Dendritic cell treated with granulocyte-macrophage colony-stimulating factor and Interleukin-4, amounts not matched to agents 40 ng/mL and 50 ng/mL, for 4 days (primary cell): Measurements from ENCODE around the gene SHH.

ENCODE experiments used
- H3K27ac Mint-ChIP-seq: one replicate; pipeline ENCODE4 v1.8.0; 2022; ENCODE audit warnings: mild to moderate bottlenecking, mixed read lengths
- H3K27me3 Mint-ChIP-seq: one replicate; pipeline ENCODE4 v1.8.0; 2022; ENCODE audit warnings: mild to moderate bottlenecking, mixed read lengths
- H3K36me3 Mint-ChIP-seq: one replicate; pipeline ENCODE4 v1.8.0; 2022; ENCODE audit warnings: low read depth, mixed read lengths
- H3K4me1 Mint-ChIP-seq: one replicate; pipeline ENCODE4 v1.8.0; 2022; ENCODE audit warnings: low read depth, mixed read lengths
- H3K4me3 Mint-ChIP-seq: one replicate; pipeline ENCODE4 v1.8.0; 2022; ENCODE audit warnings: mild to moderate bottlenecking, moderate library complexity, mixed read lengths
- H3K9me3 Mint-ChIP-seq: one replicate; pipeline ENCODE4 v1.8.0; 2022; ENCODE audit warnings: mixed read lengths
- intact Hi-C: fragments of 100-400 bp; cut with micrococcal nuclease; formaldehyde crosslinking; loops from one replicate; pipeline ENCODE4 v1.15.0; 2022

SHH gene

GRCh38 chr7:155802291-155802690, 10.0 kb downstream of the SHH start:
- Mint-ChIP-seq H3K4me1 (peaks cover 24% of the 10 kb centered on the region), H3K27me3 (peaks cover 85% of the 10 kb centered on the region), H3K4me3 (no peak overlapping the region), H3K9me3 (no peaks in the 10 kb centered on the region), H3K27ac (no peak overlapping the region), H3K36me3 (no peaks in the 10 kb centered on the region)
- intact Hi-C loops: no loop called here

- Mint-ChIP-seq H3K4me3 (no peak overlapping the region), H3K36me3 (no peaks in the 10 kb centered on the region), H3K9me3 (no peaks in the 10 kb centered on the region), H3K27me3 (peaks cover 80% of the 10 kb centered on the region), H3K27ac (no peak overlapping the region), H3K4me1 (peaks cover 24% of the 10 kb centered on the region)
- intact Hi-C loops: no loop called here
These were observed 11.5 kb downstream of the SHH start for GRCh38 chr7:155800741-155801267.

GRCh38 chr7:155800301-155800700, 12.0 kb downstream of the SHH start:
- intact Hi-C loops: no loop called here
- H3K9me3 Mint-ChIP-seq: no peaks in the 10 kb centered on the region
- H3K27me3 Mint-ChIP-seq: peaks cover 81% of the 10 kb centered on the region
- H3K36me3 Mint-ChIP-seq: no peaks in the 10 kb centered on the region
- H3K4me3 Mint-ChIP-seq: no peak overlapping the region
- H3K4me1 Mint-ChIP-seq: peaks cover 24% of the 10 kb centered on the region
- no peak overlapping the region for H3K27ac Mint-ChIP-seq

DNA sequence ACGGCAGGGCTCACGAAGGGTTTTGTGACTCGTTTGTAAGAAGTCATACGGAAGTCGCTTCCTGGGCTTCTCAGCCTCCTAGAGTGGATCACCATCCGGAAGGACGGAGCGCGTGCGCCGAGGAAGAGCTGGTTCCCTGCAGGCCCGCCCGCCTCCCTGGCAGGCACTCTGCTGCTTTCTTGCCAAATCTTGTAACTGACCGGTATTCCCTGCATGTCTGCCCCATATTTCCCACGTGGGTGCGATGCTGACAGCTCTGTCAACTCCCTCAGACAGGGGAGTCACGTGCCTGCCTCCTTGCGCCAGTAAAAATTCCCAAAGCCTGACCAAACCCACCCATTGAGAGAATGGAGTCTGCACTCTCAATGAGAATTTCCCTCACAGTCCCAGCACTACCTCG, 12.7 kb downstream of the SHH start:
- peaks cover 77% of the 10 kb centered on the region for H3K27me3 Mint-ChIP-seq
- H3K4me1 Mint-ChIP-seq: peaks cover 20% of the 10 kb centered on the region
- H3K36me3 Mint-ChIP-seq: no peaks in the 10 kb centered on the region
- intact Hi-C loops: loop anchor here (2.0 kb wide), 1 partner anchor 1017 kb away; no protein-coding TSS in a partner anchor
- H3K9me3 Mint-ChIP-seq: no peaks in the 10 kb centered on the region
- H3K27ac Mint-ChIP-seq: no peak overlapping the region
- no peak overlapping the region for H3K4me3 Mint-ChIP-seq

- H3K9me3 Mint-ChIP-seq: no peaks in the 10 kb centered on the region
- peaks cover 76% of the 10 kb centered on the region for H3K27me3 Mint-ChIP-seq
- no peak overlapping the region for H3K4me3 Mint-ChIP-seq
- H3K36me3 Mint-ChIP-seq: no peaks in the 10 kb centered on the region
- intact Hi-C loops: loop anchor here (2.0 kb wide), 1 partner anchor 1018 kb away; no protein-coding TSS in a partner anchor
- H3K27ac Mint-ChIP-seq: no peak overlapping the region
- H3K4me1 Mint-ChIP-seq: peaks cover 16% of the 10 kb centered on the region
These were observed 13.4 kb downstream of the SHH start for GRCh38 chr7:155798673-155799439.

- Mint-ChIP-seq H3K4me1 (peaks cover 9% of the 10 kb centered on the region), H3K27ac (no peak overlapping the region), H3K9me3 (no peaks in the 10 kb centered on the region), H3K4me3 (no peak overlapping the region), H3K36me3 (no peaks in the 10 kb centered on the region), H3K27me3 (peaks cover 67% of the 10 kb centered on the region)
- intact Hi-C loops: loop anchor here (2.0 kb wide), 1 partner anchor 1019 kb away; no protein-coding TSS in a partner anchor
These were observed 14.7 kb downstream of the SHH start for GRCh38 chr7:155797262-155798250.

DNA sequence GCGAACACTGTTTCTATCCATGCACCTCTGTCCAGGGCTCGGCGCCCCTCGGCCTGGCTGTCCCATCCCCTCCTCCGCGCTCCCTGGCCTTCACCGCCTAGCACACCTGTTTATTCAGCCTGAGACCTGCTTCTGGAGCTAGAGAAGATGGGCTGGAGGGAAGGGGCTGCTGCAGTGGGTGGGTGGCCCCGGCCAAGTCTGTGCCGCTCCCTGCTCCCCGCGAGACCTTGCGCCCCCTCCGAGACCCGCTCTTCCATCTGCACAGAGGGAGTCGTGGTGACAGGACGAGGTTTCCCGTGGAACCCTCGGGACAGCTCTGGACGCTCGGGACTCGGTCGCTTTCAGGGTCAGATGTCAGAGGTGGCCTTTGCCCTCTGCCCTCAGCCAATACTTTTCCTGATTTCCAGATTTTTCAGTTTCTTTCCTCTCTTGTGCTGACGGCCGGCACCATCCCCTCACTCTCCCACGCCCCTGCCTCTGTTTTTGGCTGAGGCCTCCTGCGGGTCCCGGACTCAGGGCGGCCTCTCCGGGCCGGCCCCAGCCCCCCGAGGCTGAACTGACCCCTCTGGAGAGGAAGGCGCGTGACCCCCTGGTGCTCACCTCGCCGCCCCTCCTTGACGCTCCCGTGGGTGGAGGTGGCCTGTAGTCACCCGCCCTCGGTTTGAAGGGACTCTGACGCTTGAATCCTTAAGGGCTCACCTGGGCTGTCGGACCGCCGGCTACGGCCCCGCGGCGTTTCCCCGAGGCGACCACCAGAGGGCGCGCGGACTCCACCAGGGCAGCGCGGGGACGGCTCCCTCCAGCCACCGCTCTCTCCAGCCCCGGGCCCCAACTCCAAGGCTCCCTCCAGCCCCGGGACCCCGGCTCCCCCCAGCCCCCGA, 15.6 kb downstream of the SHH start:
- no peaks in the 10 kb centered on the region for H3K9me3 Mint-ChIP-seq

DNA sequence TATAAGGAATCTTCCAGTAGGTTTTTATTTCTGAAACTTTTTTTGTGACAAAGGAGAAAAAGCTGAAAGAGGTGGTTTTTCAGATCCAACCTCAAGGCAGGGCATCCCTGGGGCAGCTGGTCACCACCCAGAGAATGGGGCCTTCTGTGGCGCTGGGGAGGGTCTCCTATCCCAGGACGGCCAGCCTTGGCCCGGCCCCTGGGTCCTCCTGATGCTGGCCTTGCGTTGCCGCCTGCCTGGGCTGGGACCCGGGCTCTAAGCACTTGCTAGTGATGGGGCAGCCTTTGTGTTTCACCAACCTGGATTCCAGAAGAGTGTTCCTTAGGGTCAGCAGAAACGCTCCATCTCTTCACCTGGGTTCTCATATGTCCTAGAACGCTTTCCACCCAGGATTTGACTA, 16.3 kb downstream of the SHH start:
- peaks cover 9% of the 10 kb centered on the region for H3K4me1 Mint-ChIP-seq
- peaks cover 58% of the 10 kb centered on the region for H3K27me3 Mint-ChIP-seq
- intact Hi-C loops: no loop called here
- no peaks in the 10 kb centered on the region for H3K36me3 Mint-ChIP-seq
- no peak overlapping the region for H3K27ac Mint-ChIP-seq
- H3K4me3 Mint-ChIP-seq: no peak overlapping the region
- H3K9me3 Mint-ChIP-seq: no peaks in the 10 kb centered on the region

More for the DNA sequence above, 15.6 kb downstream of the SHH start:
- Mint-ChIP-seq H3K36me3 (no peaks in the 10 kb centered on the region), H3K4me1 (peaks cover 9% of the 10 kb centered on the region), H3K27me3 (peaks cover 60% of the 10 kb centered on the region), H3K4me3 (no peak overlapping the region), H3K27ac (no peak overlapping the region)
- intact Hi-C loops: no loop called here

DNA sequence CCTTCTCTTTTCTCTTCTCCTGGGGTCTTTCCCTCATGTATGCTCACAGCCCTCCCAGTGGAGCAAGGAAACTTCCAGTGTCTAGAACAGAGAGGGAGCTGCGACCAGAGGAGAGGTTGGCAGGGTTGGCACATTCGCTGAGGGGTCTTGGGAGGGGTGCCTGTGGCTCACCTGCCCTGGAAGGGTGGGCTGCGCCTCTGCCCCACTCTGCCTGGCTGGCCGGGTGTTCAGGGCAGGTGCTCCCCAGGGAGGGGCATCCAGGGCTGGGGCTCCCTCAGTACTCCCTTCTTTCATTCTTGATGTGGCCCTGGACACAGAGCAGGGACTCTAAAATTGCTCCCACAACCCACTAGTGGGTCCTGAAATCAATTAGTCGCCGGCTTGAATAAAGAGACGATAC, 16.9 kb downstream of the SHH start:
- Mint-ChIP-seq H3K4me3 (no peak overlapping the region), H3K36me3 (no peaks in the 10 kb centered on the region), H3K27ac (no peak overlapping the region), H3K9me3 (no peaks in the 10 kb centered on the region), H3K27me3 (peaks cover 52% of the 10 kb centered on the region), H3K4me1 (peaks cover 9% of the 10 kb centered on the region)
- intact Hi-C loops: no loop called here

DNA sequence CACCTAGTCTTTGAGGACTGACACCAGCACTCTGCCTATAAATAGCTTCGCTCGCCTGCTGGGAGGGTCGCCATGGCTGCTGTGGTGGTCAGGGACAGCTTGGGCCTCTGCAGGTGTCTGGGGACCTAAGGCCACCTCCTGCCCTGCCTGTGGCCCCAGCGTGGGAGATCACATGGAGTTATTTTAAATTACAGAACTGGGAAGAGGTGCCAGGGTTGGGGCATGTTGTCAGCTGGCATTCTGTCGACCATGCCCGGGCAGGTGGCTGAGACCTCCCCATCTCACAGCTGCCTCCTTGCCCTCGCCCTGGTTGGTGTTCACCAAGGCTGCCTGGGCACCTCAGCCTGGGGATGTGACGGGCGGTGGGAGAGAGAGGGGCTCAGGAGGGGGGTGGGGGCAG, 18.1 kb downstream of the SHH start:
- no peak overlapping the region for H3K27ac Mint-ChIP-seq
- no peak overlapping the region for H3K4me3 Mint-ChIP-seq
- peaks cover 42% of the 10 kb centered on the region for H3K27me3 Mint-ChIP-seq
- no peaks in the 10 kb centered on the region for H3K36me3 Mint-ChIP-seq
- no peaks in the 10 kb centered on the region for H3K9me3 Mint-ChIP-seq
- intact Hi-C loops: no loop called here
- H3K4me1 Mint-ChIP-seq: peaks cover 9% of the 10 kb centered on the region

- Mint-ChIP-seq H3K36me3 (no peaks in the 10 kb centered on the region), H3K4me1 (peaks cover 6% of the 10 kb centered on the region), H3K27ac (no peak overlapping the region), H3K27me3 (peaks cover 42% of the 10 kb centered on the region), H3K4me3 (no peak overlapping the region), H3K9me3 (no peaks in the 10 kb centered on the region)
- intact Hi-C loops: no loop called here
These were observed 18.5 kb downstream of the SHH start for GRCh38 chr7:155793720-155794119.

GRCh38 chr7:155792999-155793560, 19.2 kb downstream of the SHH start:
- no peaks in the 10 kb centered on the region for H3K4me1 Mint-ChIP-seq
- H3K9me3 Mint-ChIP-seq: no peaks in the 10 kb centered on the region
- intact Hi-C loops: no loop called here
- peaks cover 36% of the 10 kb centered on the region for H3K27me3 Mint-ChIP-seq
- H3K27ac Mint-ChIP-seq: no peak overlapping the region
- no peaks in the 10 kb centered on the region for H3K36me3 Mint-ChIP-seq
- no peak overlapping the region for H3K4me3 Mint-ChIP-seq
